CD4-positive, alpha-beta memory T cell (primary cell): ENCODE results near the gene RPL27A. TPM values are rescaled to one million over a fixed set of nuclear protein-coding genes. Genes with fewer than 3 reads are reported as not detected.
A peak's percentile ranks its signal among the peaks of the same experiment; 100 is the strongest.

Source experiments
- CTCF ChIA-PET: fragments of 350-600 bp; sonication (Branson Sonifier 250); formaldehyde crosslinking; loops from one replicate; lab custom pipeline; 2021; ENCODE audit warnings: inconsistent platforms; ENCODE audit not compliant: partially characterized antibody; lab: Charles Lee
- POLR2A ChIA-PET: fragments of 350-600 bp; sonication (Branson Sonifier 250); formaldehyde crosslinking; loops from one replicate; lab custom pipeline; 2021; ENCODE audit not compliant: partially characterized antibody; lab: Charles Lee
- DNase-seq, 5 donors: peaks; one replicate each; pipeline versions ENCODE4 v3.0.0 to v3.0.0-alpha.2; 2020 to 2022; ENCODE audit warnings: mixed read lengths in 1 of 5
- H3K27ac ChIP-seq: one replicate; pipeline ENCODE4 v1.7.0; 2013; ENCODE audit warnings: low read depth, low read length
- H3K27me3 ChIP-seq: 2 replicates; pipeline ENCODE4 v1.7.0; 2013; ENCODE audit warnings: mild to moderate bottlenecking, low read length, moderate library complexity; ENCODE audit not compliant: insufficient read depth
- H3K36me3 ChIP-seq: 2 replicates; pipeline ENCODE4 v1.7.0; 2013; ENCODE audit warnings: mild to moderate bottlenecking, low read length, moderate library complexity; ENCODE audit not compliant: insufficient read depth
- H3K4me1 ChIP-seq: 2 replicates; pipeline ENCODE4 v1.7.0; 2013; ENCODE audit warnings: mild to moderate bottlenecking, low read length, moderate library complexity; ENCODE audit not compliant: insufficient read depth
- H3K4me3 ChIP-seq, 2 donors: one replicate each; pipeline ENCODE4 v1.7.0; 2013; ENCODE audit warnings: low read length in 2 of 2, mild to moderate bottlenecking in 1 of 2
- H3K9me3 ChIP-seq, 2 donors: one replicate each; pipeline ENCODE4 v1.7.0; 2013; ENCODE audit warnings: low read length in 2 of 2, control low read depth in 1 of 2; ENCODE audit not compliant: control insufficient read depth in 1 of 2
- H3K27ac Mint-ChIP-seq, 7 donors: one replicate each; pipeline ENCODE4 v1.8.0; 2020 to 2021; ENCODE audit warnings: mixed read lengths in 7 of 7, mild to moderate bottlenecking in 6 of 7, inconsistent platforms in 3 of 7, moderate library complexity in 3 of 7
- H3K27me3 Mint-ChIP-seq, 2 donors: one replicate each; pipeline ENCODE4 v1.8.0; 2020 to 2021; ENCODE audit warnings: mixed read lengths in 2 of 2
- H3K36me3 Mint-ChIP-seq, 2 donors: one replicate each; pipeline ENCODE4 v1.8.0; 2020 to 2021; ENCODE audit warnings: mixed read lengths in 2 of 2, inconsistent platforms in 1 of 2, mild to moderate bottlenecking in 1 of 2
- H3K4me1 Mint-ChIP-seq, 4 donors: one replicate each; pipeline ENCODE4 v1.8.0; 2020 to 2021; ENCODE audit warnings: mixed read lengths in 4 of 4, mild to moderate bottlenecking in 1 of 4
- H3K4me3 Mint-ChIP-seq, 8 donors: one replicate each; pipeline ENCODE4 v1.8.0; 2020 to 2021; ENCODE audit warnings: mixed read lengths in 8 of 8, mild to moderate bottlenecking in 7 of 8, moderate library complexity in 6 of 8, inconsistent platforms in 3 of 8
- H3K9me3 Mint-ChIP-seq, 8 donors: one replicate each; pipeline ENCODE4 v1.8.0; 2020 to 2021; ENCODE audit warnings: mixed read lengths in 8 of 8, mild to moderate bottlenecking in 5 of 8, inconsistent platforms in 3 of 8, moderate library complexity in 1 of 8
- intact Hi-C: fragments of 100-400 bp; cut with micrococcal nuclease; formaldehyde crosslinking; loops from one replicate; pipeline ENCODE4 v1.15.1; 2023
- polyA plus RNA-seq, 2 donors: library from polyadenylated mRNA; unstranded; fragments of 300-500 nt; fragmentation: Illumina TruSeq; gene quantifications; one replicate each; pipeline ENCODE4 v1.2.3, GENCODE V29; 2021
- total RNA-seq, 2 experiments: library from RNA; stranded (reverse); gene quantifications; one replicate each; pipeline ENCODE4 v1.2.3, GENCODE V29; 2021

Gene RPL27A
- total and polyA plus RNA-seq, 4 experiments from 2014 or later = 1,456 to 3,736 (median 2,555) TPM

DNA sequence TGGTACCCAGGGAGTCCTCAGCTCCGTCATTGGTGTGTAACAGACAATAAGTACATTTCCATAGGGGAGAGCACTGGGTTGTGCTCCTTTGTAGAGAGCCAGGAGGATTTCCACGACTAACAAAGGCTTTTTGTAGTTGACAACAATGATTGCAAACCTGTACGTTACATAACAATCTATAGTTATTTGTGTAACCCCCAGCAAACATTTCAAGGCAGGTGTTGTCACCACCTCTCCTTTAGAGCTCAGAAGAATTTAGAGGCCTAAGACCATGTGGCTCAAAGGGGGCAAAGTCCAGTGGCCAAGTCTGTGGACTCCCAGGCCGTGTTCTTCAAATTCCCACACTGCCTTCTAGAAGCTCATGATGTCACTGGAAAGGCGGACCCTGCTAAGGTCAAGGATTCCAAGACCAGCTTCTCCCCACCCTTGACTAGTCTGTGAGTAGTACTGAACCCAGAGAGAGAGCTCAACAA lies 15.8 kb downstream of the RPL27A start:
- no peak for DNase-seq
- ChIA-PET CTCF (interaction anchor here (1.3 kb wide), 1 partner anchor 11 kb away, joined by 3 read pairs; no protein-coding TSS in a partner anchor), POLR2A (interaction anchor here (1.1 to 1.7 kb wide), 2 partner anchors 10 to 16 kb away, joined by 4 to 5 read pairs; no protein-coding TSS in a partner anchor)
- H3K36me3 ChIP-seq = no peaks in the 10 kb centered on the region
- Mint-ChIP-seq H3K27ac (peak overlapping the region in 1 of 7 donors; percentile 29), H3K27me3 (no peaks in the 10 kb centered on the region), H3K4me3 (no peak overlapping the region), H3K36me3 (peaks cover 0 to 9% of the 10 kb centered on the region in 2 donors), H3K9me3 (no peaks in the 10 kb centered on the region), H3K4me1 (no peaks in the 10 kb centered on the region)
- H3K27ac ChIP-seq = no peak overlapping the region
- H3K4me3 ChIP-seq = no peak overlapping the region
- no peaks in the 10 kb centered on the region for H3K9me3 ChIP-seq
- intact Hi-C loops = no loop called here
- H3K4me1 ChIP-seq = no peaks in the 10 kb centered on the region
- no peaks in the 10 kb centered on the region for H3K27me3 ChIP-seq

DNA sequence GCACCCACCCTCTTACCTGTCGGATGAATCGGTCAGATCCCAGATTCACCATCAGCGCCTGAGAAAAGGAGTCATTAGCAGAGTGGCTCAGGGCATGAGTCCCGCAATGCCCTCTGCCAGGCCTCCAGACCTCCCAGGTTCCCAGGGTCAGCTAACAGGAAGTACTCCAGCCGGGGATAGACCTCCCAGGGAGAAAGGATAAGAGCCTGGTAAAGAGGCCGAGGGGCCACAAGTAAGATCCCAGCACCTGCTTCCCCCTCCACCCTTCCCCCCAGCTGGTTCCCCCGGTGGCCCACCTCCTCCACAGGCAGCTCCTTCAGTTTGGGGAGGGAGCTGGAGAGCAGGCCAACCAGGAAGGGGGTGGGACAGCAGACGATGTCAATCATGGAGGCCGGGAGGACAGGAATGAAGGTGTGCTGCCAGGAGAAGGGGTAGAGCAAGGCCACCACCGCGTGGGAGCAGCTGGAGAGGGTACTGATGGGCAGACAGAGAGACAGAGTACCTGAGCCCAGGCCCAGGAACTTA lies 16.4 kb downstream of the RPL27A start:
- H3K27ac ChIP-seq = no peak overlapping the region
- Mint-ChIP-seq H3K36me3 (peaks cover 0 to 9% of the 10 kb centered on the region in 2 donors), H3K4me3 (no peak overlapping the region), H3K27me3 (no peaks in the 10 kb centered on the region), H3K4me1 (no peaks in the 10 kb centered on the region), H3K9me3 (no peaks in the 10 kb centered on the region), H3K27ac (no peak overlapping the region)
- H3K9me3 ChIP-seq = no peaks in the 10 kb centered on the region
- no peaks in the 10 kb centered on the region for H3K27me3 ChIP-seq
- ChIA-PET CTCF (no interaction called here), POLR2A (interaction anchor here (1.0 to 1.7 kb wide), 3 partner anchors 10 to 17 kb away, joined by 4 to 5 read pairs (median 4); no protein-coding TSS in a partner anchor)
- no peaks in the 10 kb centered on the region for H3K4me1 ChIP-seq
- no peak for DNase-seq
- H3K4me3 ChIP-seq = no peak overlapping the region
- no peaks in the 10 kb centered on the region for H3K36me3 ChIP-seq
- intact Hi-C loops = no loop called here

DNA sequence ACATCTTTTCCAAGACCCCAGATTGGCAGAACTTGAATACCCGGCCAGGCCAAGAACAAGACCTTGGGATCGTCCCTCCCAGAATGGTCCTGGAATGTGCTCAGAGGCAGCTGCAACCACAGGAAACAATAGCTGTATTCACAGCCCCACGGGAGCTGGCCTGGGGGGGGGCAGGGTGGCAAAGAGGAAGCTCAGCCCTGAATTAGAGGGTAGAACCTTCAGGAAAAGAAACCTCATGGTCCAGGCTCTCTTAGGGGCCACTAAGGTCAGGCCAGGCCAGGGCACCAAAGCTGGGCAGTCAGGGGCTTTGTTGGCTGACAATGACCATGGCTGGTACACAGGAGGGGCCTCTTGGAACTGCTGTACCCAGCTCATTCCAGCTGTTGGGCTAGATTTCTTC lies 17.3 kb downstream of the RPL27A start:
- Histone ChIP-seq H3K36me3 (no peaks in the 10 kb centered on the region), H3K4me3 (no peak overlapping the region), H3K4me1 (no peaks in the 10 kb centered on the region), H3K27ac (no peak overlapping the region), H3K9me3 (no peaks in the 10 kb centered on the region), H3K27me3 (no peaks in the 10 kb centered on the region)
- peaks cover 0 to under 1% of the 10 kb centered on the region in 2 donors for H3K27me3 Mint-ChIP-seq
- no peaks in the 10 kb centered on the region for H3K4me1 Mint-ChIP-seq
- CTCF ChIA-PET = no interaction called here
- no peak for DNase-seq
- intact Hi-C loops = no loop called here
- no peaks in the 10 kb centered on the region for H3K9me3 Mint-ChIP-seq
- POLR2A ChIA-PET = interaction anchor here (1.0 kb wide), 1 partner anchor 11 kb away, joined by 4 read pairs; no protein-coding TSS in a partner anchor
- H3K4me3 Mint-ChIP-seq = no peak overlapping the region
- no peak overlapping the region for H3K27ac Mint-ChIP-seq
- peaks cover 0 to 9% of the 10 kb centered on the region in 2 donors for H3K36me3 Mint-ChIP-seq

DNA sequence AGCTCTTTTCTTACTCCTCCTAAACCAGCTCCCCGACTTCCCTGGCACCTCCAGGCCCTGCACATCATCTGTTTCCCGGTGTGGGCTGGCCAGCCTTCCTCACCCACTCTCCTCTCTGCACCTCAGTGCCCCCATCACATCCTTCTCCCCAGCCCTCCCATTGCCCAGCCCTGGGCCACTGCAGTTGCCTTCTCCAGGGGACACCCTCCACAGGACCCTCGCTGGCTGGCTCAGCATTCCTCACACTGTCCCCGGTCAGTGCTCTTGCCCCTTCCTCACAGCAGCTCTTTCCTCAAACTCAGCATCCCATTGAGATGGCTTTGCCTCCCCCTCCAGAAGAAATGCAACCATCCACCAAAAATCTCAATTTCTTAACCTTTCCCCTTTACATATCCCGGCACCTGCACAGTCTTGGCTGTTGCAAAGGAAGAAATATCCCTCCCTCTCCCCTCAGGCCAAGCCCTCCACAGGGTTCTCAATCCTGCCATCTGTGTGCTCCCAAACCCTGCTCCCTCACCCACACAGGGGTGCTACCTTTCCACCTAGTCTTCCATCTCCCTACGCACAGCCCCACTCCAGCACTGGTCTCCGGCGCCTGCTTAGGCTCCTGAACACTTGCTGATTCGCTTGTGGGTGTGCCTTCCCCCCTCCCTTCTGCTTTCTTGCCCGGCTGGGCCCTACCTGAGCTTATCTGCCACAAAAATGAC lies 19.5 kb downstream of the RPL27A start:
- no peak overlapping the region for H3K27ac ChIP-seq
- peaks cover 0 to 7% of the 10 kb centered on the region in 2 donors for H3K36me3 Mint-ChIP-seq
- intact Hi-C loops = no loop called here
- H3K4me3 Mint-ChIP-seq = no peak overlapping the region
- H3K4me1 ChIP-seq = no peaks in the 10 kb centered on the region
- H3K27me3 Mint-ChIP-seq = peaks cover 0 to 5% of the 10 kb centered on the region in 2 donors
- ChIA-PET POLR2A (interaction anchor here (1.7 kb wide), 1 partner anchor 20 kb away, joined by 5 read pairs; the partner anchor contains the start of genes RPL27A and TRIM66), CTCF (no interaction called here)
- H3K36me3 ChIP-seq = no peaks in the 10 kb centered on the region
- no peaks in the 10 kb centered on the region for H3K27me3 ChIP-seq
- H3K9me3 ChIP-seq = no peaks in the 10 kb centered on the region
- peak overlapping the region in 1 of 7 donors; percentile 81 for H3K27ac Mint-ChIP-seq
- DNase-seq = no peak
- H3K4me1 Mint-ChIP-seq = no peaks in the 10 kb centered on the region
- peaks cover 0 to 2% (median 0%) of the 10 kb centered on the region in 8 donors for H3K9me3 Mint-ChIP-seq
- no peak overlapping the region for H3K4me3 ChIP-seq

DNA sequence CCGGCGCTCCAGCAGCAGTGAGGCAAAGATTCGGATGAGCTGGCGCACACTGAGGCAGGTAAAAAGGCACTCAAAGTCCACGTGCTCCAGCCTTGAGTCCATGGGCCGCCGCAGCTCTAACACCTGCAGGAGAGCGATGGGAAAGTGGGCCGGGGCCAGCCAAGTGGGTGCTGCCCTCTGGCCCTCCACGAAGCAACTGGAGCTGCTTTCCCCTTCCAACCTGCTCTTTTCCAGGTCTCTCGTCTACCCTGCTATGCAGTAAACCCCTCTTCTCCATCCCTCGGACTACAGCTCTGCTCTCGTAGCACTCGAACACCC lies 20.0 kb downstream of the RPL27A start:
- Histone ChIP-seq H3K4me1 (no peaks in the 10 kb centered on the region), H3K27ac (no peak overlapping the region), H3K4me3 (no peak overlapping the region), H3K27me3 (no peaks in the 10 kb centered on the region), H3K36me3 (no peaks in the 10 kb centered on the region), H3K9me3 (no peaks in the 10 kb centered on the region)
- Mint-ChIP-seq H3K27me3 (peaks cover 0 to 5% of the 10 kb centered on the region in 2 donors), H3K4me1 (no peaks in the 10 kb centered on the region), H3K36me3 (peaks cover 0 to 2% of the 10 kb centered on the region in 2 donors), H3K9me3 (peaks cover 0 to 2% (median 0%) of the 10 kb centered on the region in 8 donors), H3K27ac (no peak overlapping the region), H3K4me3 (no peak overlapping the region)
- POLR2A ChIA-PET = interaction anchor here (1.7 kb wide), 1 partner anchor 20 kb away, joined by 5 read pairs; the partner anchor contains the start of genes RPL27A and TRIM66
- DNase-seq = no peak
- intact Hi-C loops = no loop called here
- CTCF ChIA-PET = no interaction called here

DNA sequence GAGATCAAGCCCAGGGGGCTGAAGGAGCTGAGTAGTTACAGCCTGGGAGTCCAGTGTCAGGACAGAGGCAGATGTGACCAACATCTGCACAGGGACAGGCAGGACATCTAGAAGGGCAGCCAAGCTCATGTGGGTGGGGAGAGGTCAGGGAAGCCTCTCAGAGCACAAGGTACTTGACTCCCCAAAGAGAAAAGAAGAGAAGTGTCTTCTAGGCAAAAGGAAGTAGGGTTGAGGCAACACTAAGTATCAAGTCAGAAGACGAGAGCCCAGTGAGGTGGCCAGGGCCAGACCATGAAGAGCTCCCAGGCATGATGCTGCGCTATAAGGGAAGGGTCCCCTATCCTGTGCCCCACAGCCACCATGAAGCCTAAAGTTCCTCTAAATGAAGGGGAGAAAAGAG lies 21.5 kb downstream of the RPL27A start:
- Histone ChIP-seq H3K36me3 (no peaks in the 10 kb centered on the region), H3K27me3 (no peaks in the 10 kb centered on the region), H3K9me3 (no peaks in the 10 kb centered on the region), H3K27ac (no peak overlapping the region), H3K4me3 (no peak overlapping the region), H3K4me1 (no peaks in the 10 kb centered on the region)
- no peaks in the 10 kb centered on the region for H3K36me3 Mint-ChIP-seq
- intact Hi-C loops = no loop called here
- ChIA-PET POLR2A (no interaction called here), CTCF (no interaction called here)
- peaks cover 0 to 3% (median 0%) of the 10 kb centered on the region in 8 donors for H3K9me3 Mint-ChIP-seq
- no peaks in the 10 kb centered on the region for H3K4me1 Mint-ChIP-seq
- H3K27ac Mint-ChIP-seq = no peak overlapping the region
- H3K4me3 Mint-ChIP-seq = no peak overlapping the region
- DNase-seq = no peak
- H3K27me3 Mint-ChIP-seq = peaks cover 0 to 5% of the 10 kb centered on the region in 2 donors

DNA sequence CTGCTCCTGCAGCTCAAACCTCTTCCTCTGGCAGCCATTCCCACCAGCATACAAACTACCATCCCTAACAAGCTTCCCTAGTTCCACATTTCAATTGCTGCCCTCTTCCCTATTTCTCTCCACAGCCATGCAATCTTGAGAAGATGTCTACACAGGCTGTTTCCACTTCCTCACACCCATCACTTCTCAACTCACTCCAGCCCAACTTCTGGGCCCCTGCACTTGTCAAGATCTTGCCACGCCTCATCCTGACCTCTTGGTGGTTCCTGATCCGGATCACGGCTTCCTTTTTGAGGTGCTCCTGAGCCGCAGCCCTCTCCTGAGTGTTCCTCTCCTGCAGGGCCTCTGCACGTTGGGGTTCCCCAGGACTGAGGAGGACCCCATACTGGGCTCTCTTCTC lies 22.6 kb downstream of the RPL27A start:
- Mint-ChIP-seq H3K4me1 (no peaks in the 10 kb centered on the region), H3K36me3 (no peaks in the 10 kb centered on the region), H3K9me3 (peaks cover 0 to 3% (median 0%) of the 10 kb centered on the region in 8 donors), H3K27ac (no peak overlapping the region), H3K27me3 (peaks cover 0 to 5% of the 10 kb centered on the region in 2 donors), H3K4me3 (no peak overlapping the region)
- POLR2A ChIA-PET = interaction anchor here (0.7 kb wide), 1 partner anchor 23 kb away, joined by 3 read pairs; the partner anchor contains the start of genes RPL27A and TRIM66
- no peaks in the 10 kb centered on the region for H3K4me1 ChIP-seq
- no peak overlapping the region for H3K4me3 ChIP-seq
- no peak overlapping the region for H3K27ac ChIP-seq
- CTCF ChIA-PET = no interaction called here
- DNase-seq = no peak
- H3K9me3 ChIP-seq = no peaks in the 10 kb centered on the region
- intact Hi-C loops = no loop called here
- no peaks in the 10 kb centered on the region for H3K27me3 ChIP-seq
- no peaks in the 10 kb centered on the region for H3K36me3 ChIP-seq
